HCT116 (cell line): ENCODE measurements around the gene VGF. TPM values are rescaled to one million over a fixed set of nuclear protein-coding genes. Genes with fewer than 3 reads are reported as not detected.

ENCODE experiments used
- ATAC-seq: fragments of 200-7000 bp; cut with Tn5 transposase; 2 replicates; pipeline ENCODE4 v1.9.1; 2020; ENCODE audit warnings: mild to moderate bottlenecking, moderate library complexity
- BruUV-seq: library from RNA; stranded (reverse); fragments of 400-500 nt; replicated peaks from 2 replicates; lab custom pipeline; 2021; lab: Mats Ljungman, UMichigan
- CTCF ChIA-PET: fragments of 300-600 bp; sonication (Branson Sonifier 250); formaldehyde crosslinking; loops from one replicate; lab custom pipeline; 2021; ENCODE audit warnings: antibody characterized with exemption; lab: Charles Lee
- POLR2A ChIA-PET: fragments of 300-600, 350-600 bp; sonication (Branson Sonifier 250); formaldehyde crosslinking; loops from one replicate; lab custom pipeline; 2021; ENCODE audit warnings: antibody characterized with exemption; lab: Charles Lee
- RAD21 ChIA-PET, 2 experiments: fragments of 300-600 bp; sonication (Branson Sonifier 250); formaldehyde crosslinking; loops; one replicate each; lab custom pipeline; 2023; ENCODE audit warnings: low total read pairs in 2 of 2; ENCODE audit not compliant: uncharacterized antibody in 2 of 2, unreplicated experiment in 2 of 2, low non-redundant PET in 1 of 2; lab: Charles Lee
- DNase-seq: peaks from one replicate; pipeline ENCODE4 v3.0.0-alpha.2; 2010; ENCODE audit warnings: low read depth, low spot score
- H2AFZ ChIP-seq: fragments of 200-600 bp; shearing (Covaris generic), sonication (generic); 2 replicates; pipeline ENCODE4 v1.6.1; 2017; ENCODE audit warnings: low read depth, mixed run types, mixed read lengths, antibody characterized with exemption, low read length; ENCODE audit not compliant: poor library complexity, severe bottlenecking
- H3K27ac ChIP-seq: 2 replicates; pipeline ENCODE4 v1.5.1; 2012; ENCODE audit warnings: low read depth, low read length
- H3K27me3 ChIP-seq: fragments of 200-600 bp; sonication (generic); 2 replicates; pipeline ENCODE4 v1.6.1; 2016; ENCODE audit warnings: mixed run types, low read length, mixed read lengths; ENCODE audit not compliant: insufficient read depth
- H3K36me3 ChIP-seq, 2 experiments: fragments of 200-500 bp in 1 of 2; fragments of 200-600 bp in 1 of 2; sonication (Bioruptor generic) in 1 of 2; sonication (generic) in 1 of 2; 2 replicates each; pipeline versions ENCODE4 v1.5.1 to v1.6.1; 2014 to 2016; ENCODE audit warnings: low read length in 2 of 2, inconsistent platforms in 1 of 2, mixed read lengths in 1 of 2, mixed run types in 1 of 2; ENCODE audit not compliant: insufficient read depth in 2 of 2, control insufficient read depth in 1 of 2
- H3K4me1 ChIP-seq, 2 experiments: fragments of 200-600 bp in 1 of 2; sonication (generic) in 1 of 2; 2 replicates each; pipeline versions ENCODE4 v1.5.1 to v1.6.1; 2012 to 2017; ENCODE audit warnings: low read length in 2 of 2, inconsistent platforms in 1 of 2, mild to moderate bottlenecking in 1 of 2, mixed read lengths in 1 of 2, mixed run types in 1 of 2, moderate library complexity in 1 of 2; ENCODE audit not compliant: insufficient read depth in 2 of 2, control insufficient read depth in 1 of 2
- H3K4me2 ChIP-seq: fragments of 200-600 bp; sonication (generic); 2 replicates; pipeline ENCODE4 v1.6.1; 2017; ENCODE audit warnings: mixed run types, low read length, mixed read lengths
- H3K4me3 ChIP-seq, 2 experiments: fragments of 200-600 bp in 1 of 2; sonication (generic) in 1 of 2; replicated peaks in 1 of 2; 2 replicates each; pipeline ENCODE4 v1.5.1; 2011 to 2016; ENCODE audit warnings: low read length in 2 of 2, control low read depth in 1 of 2, low read depth in 1 of 2, mild to moderate bottlenecking in 1 of 2, mixed read lengths in 1 of 2, mixed run types in 1 of 2
- H3K79me2 ChIP-seq: fragments of 200-600 bp; sonication (generic); 2 replicates; pipeline ENCODE4 v1.6.1; 2017; ENCODE audit warnings: mild to moderate bottlenecking, mixed run types, low read length, moderate library complexity, mixed read lengths; ENCODE audit not compliant: insufficient read depth
- H3K9ac ChIP-seq: fragments of 200-600 bp; sonication (generic); 2 replicates; pipeline ENCODE4 v1.6.1; 2016; ENCODE audit warnings: low read length, mixed read lengths
- H3K9me2 ChIP-seq: fragments of 200-600 bp; sonication (generic), shearing (Covaris generic); 2 replicates; pipeline ENCODE4 v1.6.1; 2017; ENCODE audit warnings: mixed run types, mild to moderate bottlenecking, moderate library complexity; ENCODE audit not compliant: insufficient read depth
- H3K9me3 ChIP-seq, 2 experiments: fragments of 200-500 bp in 1 of 2; fragments of 200-600 bp in 1 of 2; sonication (Bioruptor generic) in 1 of 2; sonication (generic) in 1 of 2; 2 replicates each; pipeline ENCODE4 v1.6.1; 2014 to 2017; ENCODE audit warnings: low read length in 2 of 2, mixed read lengths in 2 of 2, inconsistent platforms in 1 of 2, low read depth in 1 of 2, mild to moderate bottlenecking in 1 of 2, mixed run types in 1 of 2, moderate library complexity in 1 of 2; ENCODE audit not compliant: control insufficient read depth in 1 of 2, insufficient read depth in 1 of 2
- H4K20me1 ChIP-seq: fragments of 200-600 bp; sonication (generic), shearing (Covaris generic); 2 replicates; pipeline ENCODE4 v1.6.1; 2017; ENCODE audit warnings: mixed run types, mild to moderate bottlenecking, moderate library complexity; ENCODE audit not compliant: insufficient read depth
- EZH2 ChIP-seq: fragments of 200-600 bp; sonication (generic); IDR thresholded peaks from 2 replicates; pipeline ENCODE4 v1.6.1; 2017; ENCODE audit warnings: antibody characterized with exemption, mixed run types
- EZH2phosphoT487 ChIP-seq: fragments of 200-600 bp; IDR thresholded peaks from 2 replicates; pipeline ENCODE4 v1.6.1; 2018; ENCODE audit warnings: antibody characterized with exemption, borderline replicate concordance
- FOSL1 ChIP-seq: IDR thresholded peaks from 2 replicates; pipeline ENCODE4 v1.6.1; 2012; ENCODE audit warnings: low read depth
- JUND ChIP-seq: IDR thresholded peaks from 2 replicates; pipeline ENCODE4 v1.6.1; 2012
- POLR2AphosphoS5 ChIP-seq: IDR thresholded peaks from 2 replicates; pipeline ENCODE4 v1.6.1; 2011; ENCODE audit warnings: mild to moderate bottlenecking, low read depth, low read length, moderate library complexity
- RAD21 ChIP-seq: IDR thresholded peaks from 2 replicates; pipeline ENCODE4 v1.6.1; 2012; ENCODE audit warnings: low read depth, mild to moderate bottlenecking
- SIN3A ChIP-seq: IDR thresholded peaks from 2 replicates; pipeline ENCODE4 v1.6.1; 2012; ENCODE audit warnings: low read depth
- YY1 ChIP-seq: IDR thresholded peaks from 2 replicates; pipeline ENCODE4 v1.6.1; 2011; ENCODE audit warnings: low read length, low read depth, moderate library complexity, mild to moderate bottlenecking; ENCODE audit not compliant: insufficient replicate concordance; ENCODE audit errors: extremely low read depth
- ZFX ChIP-seq: fragments of 450-650 bp; IDR thresholded peaks from 2 replicates; pipeline ENCODE4 v1.6.1; 2017
- intact Hi-C: fragments of 100-400 bp; cut with micrococcal nuclease; formaldehyde crosslinking; loops from 2 replicates; pipeline ENCODE4 v1.10.0; 2022
- total RNA-seq: library from RNA; stranded (reverse); gene quantifications from one replicate; pipeline ENCODE4 v1.2.1, GENCODE V29; 2021; ENCODE audit not compliant: unreplicated experiment
- TF ChIP-seq, protein P1 (sequence below): IDR thresholded peaks from 2 replicates; pipeline ENCODE4 v1.6.1; 2012
- TF ChIP-seq, protein P2 (sequence below), 3 experiments: fragments of 200-600 bp in 1 of 3; sonication (generic) in 1 of 3; IDR thresholded peaks in 2 of 3; conservative IDR thresholded peaks in 1 of 3; 2 replicates each; pipeline ENCODE4 v1.5.1; 2012 to 2017; ENCODE audit warnings: low read depth in 2 of 3, low read length in 2 of 3, antibody characterized with exemption in 1 of 3, borderline replicate concordance in 1 of 3, control low read depth in 1 of 3, mild to moderate bottlenecking in 1 of 3, mixed read lengths in 1 of 3, mixed run types in 1 of 3, moderate library complexity in 1 of 3; ENCODE audit not compliant: insufficient read depth in 1 of 3
- TF ChIP-seq, protein P3 (sequence below): IDR thresholded peaks from 2 replicates; pipeline ENCODE4 v1.6.1; 2012

VGF gene
- total RNA-seq, 1 experiment from 2014 or later: 43.2 TPM

DNA sequence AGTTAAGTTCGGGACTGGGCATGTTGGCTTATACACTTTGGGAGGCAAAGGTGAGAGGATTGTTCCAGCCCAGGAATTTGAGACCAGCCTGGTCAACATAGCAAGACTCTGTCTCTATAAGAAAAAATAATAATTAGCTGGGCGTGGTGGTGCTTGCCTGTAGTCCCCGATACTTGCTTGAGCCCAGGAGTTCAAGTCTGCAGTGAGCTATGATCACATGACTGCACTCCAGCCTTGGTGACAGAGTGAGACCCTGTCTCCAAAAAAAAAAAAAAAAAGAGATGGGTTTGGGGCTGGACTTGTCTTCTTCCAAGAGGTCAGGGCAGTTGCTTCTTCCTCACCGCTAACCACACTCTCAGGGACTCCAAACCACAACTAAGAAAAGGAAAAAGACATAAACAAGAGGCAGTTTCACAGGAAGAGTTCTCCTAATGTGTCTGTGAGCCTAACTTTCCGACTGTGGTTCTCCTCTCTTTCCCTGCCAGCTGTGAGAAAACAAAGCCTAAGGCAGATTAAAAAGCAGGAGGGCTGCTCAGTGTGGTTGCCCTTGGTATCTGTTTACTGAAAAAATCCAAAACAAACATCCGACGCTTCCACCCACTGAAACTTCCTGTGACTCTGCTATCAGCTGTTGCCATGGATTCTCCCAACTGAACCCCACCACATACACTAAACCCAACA lies 40.9 kb downstream of the VGF start:
- ChIA-PET CTCF (interaction anchor here (1.2 to 1.6 kb wide), 2 partner anchors 47 to 68 kb away, joined by 3 to 5 read pairs; no protein-coding TSS in a partner anchor), RAD21 (no interaction called here), POLR2A (interaction anchor here (1.1 to 4.0 kb wide), 3 partner anchors 15 to 28 kb away, joined by 3 to 23 read pairs (median 8); no protein-coding TSS in a partner anchor)
- intact Hi-C loops: no loop called here
- ATAC-seq (no peak), DNase-seq (no peak)
- peak overlapping the region; percentile 16; the same call in 1 of the 2 replicates for H3K9ac ChIP-seq
- no peaks in the 10 kb centered on the region for H3K9me2 ChIP-seq
- no peaks in the 10 kb centered on the region for H3K36me3 ChIP-seq
- H3K4me3 ChIP-seq: no peak overlapping the region
- TF ChIP-seq YY1 (no peak), SIN3A (no peak), RAD21 (no peak), EZH2phosphoT487 (no peak), JUND (no peak), ZFX (no peak), EZH2 (no peak), POLR2AphosphoS5 (no peak), FOSL1 (no peak)
- TF ChIP-seq, protein P1, sequence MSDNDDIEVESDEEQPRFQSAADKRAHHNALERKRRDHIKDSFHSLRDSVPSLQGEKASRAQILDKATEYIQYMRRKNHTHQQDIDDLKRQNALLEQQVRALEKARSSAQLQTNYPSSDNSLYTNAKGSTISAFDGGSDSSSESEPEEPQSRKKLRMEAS: no peak
- TF ChIP-seq, protein P2, sequence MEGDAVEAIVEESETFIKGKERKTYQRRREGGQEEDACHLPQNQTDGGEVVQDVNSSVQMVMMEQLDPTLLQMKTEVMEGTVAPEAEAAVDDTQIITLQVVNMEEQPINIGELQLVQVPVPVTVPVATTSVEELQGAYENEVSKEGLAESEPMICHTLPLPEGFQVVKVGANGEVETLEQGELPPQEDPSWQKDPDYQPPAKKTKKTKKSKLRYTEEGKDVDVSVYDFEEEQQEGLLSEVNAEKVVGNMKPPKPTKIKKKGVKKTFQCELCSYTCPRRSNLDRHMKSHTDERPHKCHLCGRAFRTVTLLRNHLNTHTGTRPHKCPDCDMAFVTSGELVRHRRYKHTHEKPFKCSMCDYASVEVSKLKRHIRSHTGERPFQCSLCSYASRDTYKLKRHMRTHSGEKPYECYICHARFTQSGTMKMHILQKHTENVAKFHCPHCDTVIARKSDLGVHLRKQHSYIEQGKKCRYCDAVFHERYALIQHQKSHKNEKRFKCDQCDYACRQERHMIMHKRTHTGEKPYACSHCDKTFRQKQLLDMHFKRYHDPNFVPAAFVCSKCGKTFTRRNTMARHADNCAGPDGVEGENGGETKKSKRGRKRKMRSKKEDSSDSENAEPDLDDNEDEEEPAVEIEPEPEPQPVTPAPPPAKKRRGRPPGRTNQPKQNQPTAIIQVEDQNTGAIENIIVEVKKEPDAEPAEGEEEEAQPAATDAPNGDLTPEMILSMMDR (IDR thresholded peaks at IDR 0.05 in 2 of 3, conservative IDR thresholded peaks at IDR 0.05 in 1 of 3; ENCODE audit: borderline replicate concordance in 1 of 3, insufficient read depth in 1 of 3, low read depth in 2 of 3, low read length in 2 of 3): no peak
- TF ChIP-seq, protein P3, sequence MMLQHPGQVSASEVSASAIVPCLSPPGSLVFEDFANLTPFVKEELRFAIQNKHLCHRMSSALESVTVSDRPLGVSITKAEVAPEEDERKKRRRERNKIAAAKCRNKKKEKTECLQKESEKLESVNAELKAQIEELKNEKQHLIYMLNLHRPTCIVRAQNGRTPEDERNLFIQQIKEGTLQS: no peak
- H3K9me3 ChIP-seq: no peaks in the 10 kb centered on the region
- peak overlapping the region; percentile 43 for H3K4me2 ChIP-seq
- H4K20me1 ChIP-seq: no peaks in the 10 kb centered on the region
- no peaks in the 10 kb centered on the region for H3K79me2 ChIP-seq
- H3K4me1 ChIP-seq: peaks cover 59 to 91% of the 10 kb centered on the region in 2 experiments
- no peaks in the 10 kb centered on the region for H3K27me3 ChIP-seq
- BruUV-seq: no TSS peak
- peak overlapping the region; percentile 55 for H3K27ac ChIP-seq
- no peak overlapping the region for H2AFZ ChIP-seq
